ENCODE measurements around the gene MYBBP1A.

Gene MYBBP1A

DNA sequence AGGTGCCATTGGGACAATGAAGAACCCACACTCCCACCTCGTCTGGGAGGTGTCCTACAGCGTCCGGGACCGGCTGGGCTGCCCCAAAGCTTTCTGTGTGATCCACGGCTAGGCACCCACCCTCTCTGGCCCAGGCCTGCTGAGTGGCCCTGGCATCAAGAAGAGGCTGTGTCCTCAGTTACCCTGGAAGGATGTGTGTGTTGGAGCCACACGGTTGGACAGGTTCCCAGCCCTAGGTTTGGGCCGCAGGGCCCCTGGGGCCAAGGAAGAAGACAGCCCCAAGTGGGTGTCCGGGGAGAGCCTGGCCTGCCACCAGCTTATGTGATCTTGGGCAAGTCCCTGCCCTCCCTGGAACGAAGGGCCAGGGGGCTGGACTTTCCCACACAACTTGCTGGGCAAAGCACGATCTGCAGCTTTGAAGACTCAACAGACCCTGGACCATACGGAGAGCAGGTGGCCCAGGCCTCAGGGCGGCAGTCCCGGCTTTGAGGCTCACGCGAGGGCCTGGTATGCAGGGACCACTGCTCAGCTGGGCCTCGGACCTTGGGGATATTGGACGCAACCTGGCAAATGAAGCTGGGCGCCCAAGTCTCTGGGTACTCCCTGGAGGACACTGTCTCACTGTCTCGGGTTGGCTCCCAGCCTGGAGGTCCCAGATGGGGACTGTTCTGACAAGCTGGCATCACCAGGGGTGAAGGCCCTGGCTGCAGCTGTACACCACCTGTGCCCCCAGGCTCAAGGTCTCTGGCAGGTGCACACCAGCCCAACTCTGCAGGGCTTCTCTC lies 17.5 kb downstream of the MYBBP1A start:
- DNase-seq (ENCODE audit: low read depth in 1 of 2, low spot score in 1 of 2) = no peak

DNA sequence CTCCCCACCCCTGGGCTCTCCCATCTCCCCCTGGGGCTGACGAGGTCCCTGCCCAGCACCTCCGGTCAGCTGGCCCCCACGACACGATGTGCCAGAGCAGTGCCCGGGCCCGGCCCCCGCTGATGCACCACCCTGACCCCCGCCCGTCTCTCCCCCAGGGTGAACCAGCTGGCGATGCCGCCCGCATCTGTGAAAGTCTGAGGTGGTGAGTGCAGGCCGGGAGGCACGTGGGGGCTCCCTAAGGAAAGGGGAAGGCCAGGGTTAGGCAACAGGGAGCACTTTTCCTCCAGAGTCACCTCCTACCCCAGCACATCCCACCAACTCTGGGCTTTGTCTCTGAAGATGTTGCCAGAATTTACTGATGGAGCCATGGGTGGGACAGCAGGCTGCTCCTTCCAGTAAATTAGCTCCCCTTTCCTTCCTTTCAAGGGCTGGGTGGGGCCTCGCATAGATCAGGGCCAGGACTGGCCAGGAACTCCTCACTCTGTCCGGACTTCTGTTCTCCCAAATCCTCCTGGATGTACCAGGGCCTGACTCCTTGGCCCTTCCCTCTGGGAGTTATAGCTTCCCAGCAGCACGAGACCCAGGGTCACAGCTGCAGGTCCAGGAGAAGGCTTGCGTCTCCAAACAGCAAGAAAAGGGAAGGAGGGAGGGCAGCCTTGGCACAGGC lies 18.3 kb downstream of the MYBBP1A start:
- DNase-seq (ENCODE audit: low read depth in 1 of 2, low spot score in 1 of 2) = no peak

DNA sequence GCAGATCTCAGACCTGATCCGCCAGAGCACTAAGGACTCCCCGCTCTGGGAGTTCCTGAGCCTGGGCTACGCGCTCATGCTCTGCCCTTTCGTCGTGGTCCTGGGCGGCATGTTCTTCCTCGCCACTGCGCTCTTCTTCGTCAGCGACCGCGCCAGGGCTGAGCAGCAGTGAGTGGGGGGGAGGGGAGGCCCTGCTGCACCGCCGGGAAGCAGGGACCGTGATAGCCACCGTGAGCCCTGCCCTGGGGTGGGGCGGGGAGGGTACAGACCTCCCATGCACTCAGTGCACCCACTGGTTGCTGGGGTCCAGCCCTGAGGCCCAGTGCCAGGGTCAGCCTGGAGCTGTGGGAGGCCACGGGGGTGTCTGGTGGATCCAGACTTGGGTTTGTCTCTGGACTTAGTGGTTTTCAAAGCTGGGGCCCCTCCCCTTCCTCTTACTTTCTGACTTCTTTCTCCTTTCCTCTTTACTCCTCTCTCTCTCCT lies 18.9 kb downstream of the MYBBP1A start:
- no peak for DNase-seq (ENCODE audit: low read depth in 1 of 2, low spot score in 1 of 2)

DNA sequence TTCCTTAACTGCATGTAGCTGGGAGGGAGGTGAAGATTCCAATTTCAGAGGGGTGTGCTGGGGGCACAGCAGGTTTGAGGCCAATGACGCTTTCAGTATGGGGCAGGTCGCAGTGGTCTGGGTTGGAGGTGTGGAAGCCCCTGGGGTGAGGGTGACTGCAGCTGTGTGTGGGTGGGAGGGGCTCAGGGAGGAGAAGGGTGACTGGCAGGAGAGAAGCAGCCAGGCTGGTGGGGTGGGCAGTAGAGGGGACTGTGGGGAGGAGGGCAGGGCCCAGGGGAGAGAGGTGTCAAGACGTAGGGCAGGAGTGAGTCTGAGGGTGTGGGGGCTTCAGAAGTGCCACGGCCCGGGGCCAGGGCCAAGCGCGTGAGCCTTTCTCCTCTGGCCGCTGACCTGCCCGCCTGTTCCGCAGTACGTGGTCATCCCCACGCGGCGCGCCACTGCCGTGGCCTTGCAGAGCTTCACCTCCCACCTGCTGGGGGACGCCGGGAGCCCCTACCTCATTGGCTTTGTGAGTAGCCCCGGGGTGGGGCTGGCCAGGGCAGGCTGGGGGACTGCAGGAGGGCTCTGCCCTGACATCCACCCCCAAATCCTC lies 19.4 kb downstream of the MYBBP1A start:
- DNase-seq (ENCODE audit: low read depth in 1 of 2, low spot score in 1 of 2) = no peak

DNA sequence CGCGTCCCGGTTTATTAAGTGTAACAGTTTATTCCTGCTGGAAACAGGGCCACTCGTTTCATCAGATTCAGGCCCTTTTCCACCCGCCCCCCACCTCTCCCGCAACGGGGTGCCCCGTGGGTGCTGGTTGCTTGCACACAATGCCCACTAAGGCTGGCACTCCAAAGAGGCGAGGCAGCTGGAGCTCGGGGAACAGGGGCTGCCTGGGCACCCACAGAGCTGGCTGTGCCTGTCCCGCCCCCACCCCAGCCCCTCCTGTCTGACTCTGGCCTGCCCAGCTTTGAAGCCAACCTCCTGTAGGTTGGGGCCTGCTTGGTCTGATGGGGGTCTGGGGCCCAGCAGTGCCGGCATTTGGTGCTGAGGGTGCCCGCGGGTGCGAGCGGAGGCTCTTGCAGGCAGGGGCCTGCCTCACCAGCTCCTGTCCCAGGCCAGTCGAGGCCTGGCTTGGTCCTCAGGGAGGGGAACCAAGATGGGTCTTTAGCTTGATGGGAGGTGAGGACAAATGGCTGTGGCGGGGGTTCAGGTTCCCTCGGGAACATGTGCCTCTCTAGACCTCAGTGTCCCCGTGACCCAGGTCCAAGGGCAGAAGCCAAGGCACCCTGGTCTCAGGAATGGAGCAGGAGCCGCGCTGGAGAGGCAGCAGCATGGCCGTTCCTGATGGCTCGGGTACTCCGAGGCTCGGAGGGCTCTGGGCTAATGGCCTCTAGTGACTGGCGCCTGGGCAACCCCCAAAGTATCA lies 20.1 kb downstream of the MYBBP1A start:
- no peak for DNase-seq (ENCODE audit: low read depth in 1 of 2, low spot score in 1 of 2)

DNA sequence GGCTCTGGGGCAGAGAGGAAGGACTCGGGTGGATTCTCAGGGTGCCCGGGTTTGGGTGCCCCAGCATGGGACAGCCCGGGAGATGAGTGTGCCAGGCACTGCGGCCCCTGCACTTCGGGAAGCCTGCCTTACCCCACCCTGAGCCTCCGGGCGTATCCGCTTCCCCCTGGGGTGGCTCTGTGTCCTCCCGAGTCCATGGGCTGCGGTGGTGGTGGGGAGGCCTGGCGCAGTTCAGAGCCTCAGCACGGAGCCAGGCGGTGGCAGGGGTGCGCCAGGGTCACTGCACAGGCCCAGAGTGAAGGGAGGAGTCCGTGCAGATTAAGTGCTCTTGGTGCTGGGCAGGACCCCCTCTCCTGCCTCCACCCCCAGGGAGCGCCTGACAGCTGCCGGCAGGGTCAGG lies 20.7 kb downstream of the MYBBP1A start:
- no peak for DNase-seq (ENCODE audit: low read depth in 1 of 2, low spot score in 1 of 2)

DNA sequence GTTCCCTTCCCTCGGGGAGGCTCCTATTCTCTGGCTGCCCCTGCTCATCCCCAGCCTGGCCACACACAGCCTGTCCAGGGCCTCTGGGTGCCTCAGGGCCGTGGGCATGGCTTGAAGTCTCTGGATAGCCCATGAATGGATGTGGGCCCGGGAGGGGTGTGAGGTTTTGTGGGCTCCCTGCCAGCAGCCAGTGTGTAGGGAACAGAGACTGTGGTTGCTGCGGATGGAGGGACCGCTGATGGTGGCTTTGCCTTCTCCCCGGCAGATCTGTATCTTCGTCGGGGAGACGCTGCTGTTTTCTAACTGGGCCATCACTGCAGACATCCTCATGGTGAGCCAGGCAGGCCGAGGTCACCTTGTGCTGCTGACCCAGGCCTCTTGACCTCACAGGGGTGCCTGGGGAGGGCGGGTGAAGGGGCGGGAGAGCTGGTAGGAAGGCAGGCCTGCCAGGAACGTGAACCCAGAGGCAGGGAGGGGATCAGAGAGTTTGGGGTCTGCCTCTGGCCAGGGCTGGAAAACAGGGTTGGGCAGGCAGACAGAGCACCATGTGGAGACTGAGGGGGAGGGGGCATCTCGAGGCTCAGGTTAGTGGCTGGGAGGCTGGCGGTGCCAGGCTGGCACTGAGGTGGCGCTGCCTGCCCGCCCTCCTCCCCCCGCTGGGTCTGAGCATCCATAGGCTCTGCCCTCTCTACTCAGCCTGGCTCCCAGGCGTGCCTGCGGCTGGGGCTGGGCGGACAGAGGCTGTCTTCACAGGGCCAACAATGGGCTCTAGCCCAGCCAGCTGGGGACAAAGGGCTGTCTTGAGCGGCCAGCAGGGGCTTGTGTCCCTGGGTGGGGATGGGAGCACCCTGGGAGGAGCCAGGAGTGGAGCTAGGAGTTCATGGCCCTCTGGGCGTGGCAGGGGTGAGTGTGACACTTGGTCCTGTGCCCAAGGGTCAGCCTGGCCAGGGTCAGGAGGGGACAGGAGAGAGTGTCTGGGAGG lies 21.4 kb downstream of the MYBBP1A start:
- no peak for DNase-seq (ENCODE audit: low read depth in 1 of 2, low spot score in 1 of 2)

DNA sequence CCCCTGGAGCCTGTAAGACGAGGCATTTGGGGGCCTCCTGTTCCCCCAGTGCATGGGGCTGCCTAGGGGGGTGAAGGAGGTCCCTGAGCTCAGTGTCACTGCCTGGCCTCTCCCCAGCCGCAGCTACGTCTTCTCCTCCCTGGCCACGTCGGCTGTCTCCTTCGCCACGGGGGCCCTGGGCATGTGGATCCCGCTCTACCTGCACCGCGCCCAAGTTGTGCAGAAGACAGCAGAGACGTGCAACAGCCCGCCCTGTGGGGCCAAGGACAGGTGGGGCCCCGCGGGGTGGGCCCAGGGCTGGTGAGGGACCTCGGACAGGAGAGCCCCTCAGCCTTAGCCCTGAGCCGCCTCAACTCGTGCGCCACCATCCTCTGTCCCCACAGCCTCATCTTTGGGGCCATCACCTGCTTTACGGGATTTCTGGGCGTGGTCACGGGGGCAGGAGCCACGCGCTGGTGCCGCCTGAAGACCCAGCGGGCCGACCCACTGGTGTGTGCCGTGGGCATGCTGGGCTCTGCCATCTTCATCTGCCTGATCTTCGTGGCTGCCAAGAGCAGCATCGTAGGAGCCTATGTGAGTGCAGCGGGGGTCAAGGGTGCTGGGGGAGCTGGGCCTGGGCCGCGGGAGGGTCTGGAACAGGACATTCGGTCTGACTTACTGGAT lies 22.2 kb downstream of the MYBBP1A start:
- no peak for DNase-seq (ENCODE audit: low read depth in 1 of 2, low spot score in 1 of 2)

DNA sequence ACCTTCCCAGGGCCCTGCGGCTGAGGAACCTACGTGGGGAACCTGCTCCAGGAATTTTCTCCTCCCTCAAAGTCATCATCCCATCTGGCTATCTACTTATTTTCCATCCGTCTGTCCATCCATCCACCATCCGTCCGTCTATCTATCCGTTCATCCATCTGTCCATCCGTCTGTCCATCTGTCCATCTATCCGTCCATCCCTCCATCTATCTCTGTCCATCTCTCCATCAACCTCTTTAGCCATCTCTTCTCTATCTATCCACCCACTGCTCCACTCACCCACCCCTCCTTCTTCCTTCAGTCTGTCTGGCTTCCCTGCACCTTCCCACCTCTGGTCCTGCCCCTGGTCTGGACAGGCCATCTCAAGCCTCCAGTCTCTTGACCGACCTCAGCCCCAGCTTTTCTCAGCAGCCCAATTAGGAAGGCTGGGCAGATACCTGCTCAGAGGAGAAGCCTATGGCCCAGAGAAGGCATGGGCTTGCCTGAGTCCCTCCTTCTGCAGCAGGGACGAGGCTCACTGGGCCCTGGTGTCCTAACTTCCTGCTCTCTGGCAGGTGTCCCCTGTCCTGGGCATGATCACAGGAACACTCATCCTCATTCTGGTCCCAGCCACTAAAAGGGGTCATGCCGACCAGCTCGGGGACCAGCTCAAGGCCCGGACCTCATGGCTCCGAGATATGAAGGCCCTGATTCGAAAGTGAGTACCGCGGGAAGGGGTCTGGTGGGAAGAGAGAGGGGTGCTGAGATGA lies 23.0 kb downstream of the MYBBP1A start:
- no peak for DNase-seq (ENCODE audit: low read depth in 1 of 2, low spot score in 1 of 2)

DNA sequence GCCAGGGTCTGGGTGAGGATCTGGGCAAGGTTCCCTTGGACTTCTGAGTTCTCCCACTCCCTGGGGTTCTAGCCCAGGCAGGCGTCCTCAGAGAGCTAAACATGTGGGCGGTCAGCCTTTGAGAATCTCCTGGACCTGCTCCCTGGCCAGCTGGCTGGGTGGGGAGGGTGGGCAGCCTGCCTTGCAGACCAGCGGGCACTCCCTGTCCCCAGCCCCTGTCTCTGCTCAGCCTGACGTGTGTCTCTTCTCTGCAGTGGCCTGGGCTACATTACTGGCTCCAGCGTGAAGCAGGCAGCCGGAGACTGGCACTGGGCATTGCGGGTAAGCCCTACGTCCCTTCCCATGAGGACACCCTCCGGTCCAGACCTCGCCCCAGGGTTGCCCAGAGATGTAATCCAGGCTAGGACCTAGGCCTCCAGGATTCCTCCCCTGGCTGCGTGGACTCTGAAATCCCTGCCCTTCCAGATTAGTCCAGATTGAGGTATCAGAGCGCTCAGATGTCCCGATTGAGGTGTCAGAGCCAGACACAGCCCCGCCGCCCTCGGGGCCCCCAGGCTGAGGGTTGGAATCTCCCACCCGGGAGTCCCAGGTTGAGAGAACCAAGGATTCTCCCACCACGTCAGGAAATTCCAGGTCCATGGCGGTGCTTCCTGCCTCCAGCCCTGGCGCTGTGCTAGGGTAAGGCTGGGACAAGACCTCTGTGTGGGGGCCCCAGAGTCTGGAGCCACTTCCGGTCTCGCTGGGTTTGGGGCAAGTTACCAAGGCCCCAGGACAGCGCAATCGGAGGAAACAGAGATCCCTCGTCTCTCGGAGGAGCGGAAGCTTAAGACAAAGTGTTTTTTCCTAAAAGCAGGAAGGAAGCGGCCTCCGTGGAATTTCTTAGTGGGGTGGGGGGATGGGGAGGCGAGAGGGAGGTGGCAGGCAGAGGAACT lies 24.1 kb downstream of the MYBBP1A start:
- no peak for DNase-seq (ENCODE audit: low read depth in 1 of 2, low spot score in 1 of 2)

DNA sequence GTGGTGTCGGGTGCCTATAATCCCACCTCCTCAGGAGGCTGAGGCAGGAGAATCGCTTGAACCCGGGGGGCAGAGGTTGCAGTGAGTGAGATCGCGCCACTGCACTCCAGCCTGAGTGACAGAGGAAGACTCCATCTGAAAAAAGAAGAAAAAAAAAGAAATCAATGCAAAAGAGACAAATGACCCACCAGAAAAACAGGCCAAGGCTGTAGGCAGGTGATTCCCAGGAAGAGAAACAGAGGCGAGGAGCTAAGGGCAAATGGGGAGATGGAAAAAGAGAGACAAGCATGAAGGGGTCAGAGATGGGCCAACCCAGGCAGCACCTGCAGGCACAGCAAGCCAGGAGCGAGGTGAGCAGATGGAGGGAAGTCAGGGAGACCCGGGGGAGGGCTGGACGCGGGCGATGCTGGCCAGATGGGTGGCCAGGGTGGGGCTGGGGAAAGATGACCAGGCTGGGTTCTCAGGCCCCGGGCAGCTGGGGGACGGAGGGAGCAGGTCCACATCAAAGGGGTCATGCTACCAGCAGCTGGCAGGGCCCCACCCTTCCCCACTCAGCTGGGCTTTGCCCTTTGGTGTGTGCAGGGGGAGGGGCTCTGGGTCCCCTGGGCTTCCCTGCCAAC lies 25.5 kb downstream of the MYBBP1A start:
- no peak for DNase-seq (ENCODE audit: low read depth in 1 of 2, low spot score in 1 of 2)

DNA sequence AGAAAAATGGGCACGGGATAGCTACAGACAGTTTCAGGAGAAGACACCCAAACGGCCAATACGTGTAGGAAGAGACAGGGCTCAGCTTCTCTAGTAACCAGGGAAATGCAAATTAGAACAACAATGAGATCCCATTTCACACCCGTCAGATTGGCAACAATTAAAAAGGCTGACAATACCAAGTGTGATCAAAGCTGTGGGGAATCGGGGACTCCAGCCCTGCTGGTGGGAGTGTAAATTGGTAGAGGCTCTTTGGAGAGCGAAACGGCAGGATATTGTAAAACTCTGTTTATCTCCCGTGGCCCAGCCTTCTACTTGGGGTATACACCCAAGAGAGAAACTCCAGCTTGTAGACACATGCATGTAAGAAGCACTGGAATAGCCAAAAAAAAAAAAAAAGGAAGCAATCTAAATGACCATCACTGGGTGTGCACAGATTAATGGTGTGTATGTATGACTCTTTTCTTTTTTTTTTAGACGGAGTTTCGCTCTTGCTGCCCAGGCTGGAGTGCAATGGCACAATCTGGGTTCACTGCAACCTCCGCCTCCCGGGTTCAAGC lies 27.5 kb downstream of the MYBBP1A start:
- DNase-seq (ENCODE audit: low read depth in 1 of 2, low spot score in 1 of 2) = no peak

DNA sequence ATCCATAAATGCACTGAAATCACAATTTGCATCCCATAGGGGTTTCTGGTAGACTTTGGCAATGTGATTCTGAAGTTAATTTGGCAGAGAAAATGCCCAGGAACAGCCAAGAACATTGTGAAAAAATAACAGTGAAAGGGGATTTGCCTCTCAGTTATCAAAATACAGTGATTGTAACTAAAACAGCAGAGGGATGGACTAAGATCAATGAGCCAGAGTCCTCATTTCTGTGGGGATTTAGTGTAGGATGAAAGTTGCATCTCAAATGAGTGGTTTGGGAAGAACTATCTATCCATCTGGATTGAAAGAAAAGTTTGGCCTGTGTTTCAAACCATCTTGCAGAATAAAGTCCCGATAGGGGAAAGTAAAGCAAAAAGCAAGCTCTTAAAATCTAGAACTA lies 28.1 kb downstream of the MYBBP1A start:
- DNase-seq (ENCODE audit: low read depth in 1 of 2, low spot score in 1 of 2) = no peak

DNA sequence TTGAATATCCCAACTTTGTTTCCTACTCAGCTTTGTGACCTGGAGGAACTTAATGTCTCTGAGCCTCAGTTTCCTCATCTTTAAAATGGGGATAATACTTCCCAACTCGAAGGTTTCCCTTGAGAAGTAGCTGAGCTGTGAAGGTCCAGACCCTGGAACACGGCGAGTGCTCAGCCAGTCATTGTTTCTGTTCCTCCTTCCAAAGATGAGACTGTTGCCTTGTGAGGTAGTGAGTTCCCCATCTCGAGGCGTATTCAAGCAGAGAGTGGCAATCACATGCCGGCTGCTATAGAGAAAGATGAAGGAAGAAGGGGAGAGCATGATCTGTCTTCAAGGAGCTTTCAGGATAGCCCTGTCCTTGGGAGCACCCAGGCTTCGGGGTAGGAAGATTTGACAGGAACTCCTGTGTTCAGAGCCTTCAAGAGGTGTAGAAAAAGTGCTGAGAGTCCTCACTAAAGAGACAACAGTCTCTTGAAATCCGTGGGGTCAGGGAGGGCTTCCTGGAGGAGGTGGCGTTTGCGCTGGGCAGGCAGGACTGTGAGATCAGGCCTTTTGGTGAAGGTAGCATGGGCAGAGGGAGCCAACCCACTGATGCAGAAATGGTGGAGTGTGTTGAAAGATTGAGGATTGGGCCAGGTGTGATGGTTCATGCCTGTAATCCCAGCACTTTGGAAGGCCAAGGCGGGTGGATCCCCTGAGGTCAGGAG lies 29.3 kb downstream of the MYBBP1A start:
- no peak for DNase-seq (ENCODE audit: low read depth in 1 of 2, low spot score in 1 of 2)

DNA sequence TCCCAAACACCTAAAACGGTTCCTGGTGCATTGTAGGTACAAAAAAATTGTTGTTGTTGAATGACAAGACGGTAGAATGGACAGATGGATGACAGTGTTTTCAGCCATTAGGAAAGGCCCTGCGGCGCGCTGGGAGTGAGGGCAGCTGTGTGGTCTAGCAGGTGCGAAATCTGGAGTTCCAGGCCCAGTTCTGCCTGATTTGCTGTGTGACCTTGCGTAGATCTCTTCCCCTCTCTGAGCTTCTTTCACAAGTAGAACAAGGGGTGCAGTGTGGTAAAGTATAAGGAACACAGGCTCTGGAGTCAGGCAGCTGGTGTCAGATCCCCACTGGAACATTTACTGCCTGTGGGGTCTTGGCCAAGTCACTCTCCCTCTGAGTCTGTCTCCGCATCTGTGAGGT lies 31.2 kb downstream of the MYBBP1A start:
- no peak for DNase-seq (ENCODE audit: low read depth in 1 of 2, low spot score in 1 of 2)

DNA sequence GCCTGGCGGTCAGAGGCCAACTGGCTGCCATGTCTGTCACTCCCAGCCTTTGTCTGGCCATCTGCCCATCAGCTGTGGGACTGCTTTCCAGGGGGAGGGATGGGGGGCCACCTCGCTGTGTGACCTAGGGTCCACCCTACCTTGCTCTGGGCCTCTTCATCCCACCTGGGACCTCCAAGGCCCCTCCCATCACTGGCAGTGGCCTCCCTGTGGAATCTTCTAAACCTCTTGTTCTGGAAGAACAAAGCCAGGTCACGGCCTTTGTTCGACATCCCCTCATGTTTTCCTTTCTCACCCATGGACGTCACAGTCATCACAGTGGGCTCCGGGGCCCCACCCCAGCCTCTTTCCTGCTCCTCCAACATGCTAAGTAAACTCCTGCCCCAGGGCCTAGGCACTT lies 32.5 kb downstream of the MYBBP1A start:
- DNase-seq (ENCODE audit: low read depth in 1 of 2, low spot score in 1 of 2) = no peak
